IMR-90 (cell line): ENCODE results near the gene YWHAG. TPM values are rescaled to one million over a fixed set of nuclear protein-coding genes. Genes with fewer than 3 reads are reported as not detected.

ENCODE experiments used
- ATAC-seq: fragments of 200-7000 bp; cut with Tn5 transposase; 2 replicates; pipeline ENCODE4 v1.9.1; 2020; ENCODE audit warnings: low read depth, mild to moderate bottlenecking, moderate library complexity
- BruUV-seq: library from RNA; stranded (reverse); fragments of 400-500 nt; replicated peaks from 2 replicates; lab custom pipeline; 2021; lab: Mats Ljungman, UMichigan
- CTCF ChIA-PET: fragments of 300-600 bp; formaldehyde crosslinking; extraction: SDS; loops from one replicate; lab custom pipeline; 2021; ENCODE audit warnings: antibody characterized with exemption; lab: Yijun Ruan, JAX
- POLR2A ChIA-PET: fragments of 300-600 bp; sonication (Branson Sonifier 250); formaldehyde crosslinking; loops from one replicate; lab custom pipeline; 2022; ENCODE audit warnings: antibody characterized with exemption; ENCODE audit not compliant: unreplicated experiment; lab: Charles Lee
- DNase-seq: peaks from one replicate; pipeline ENCODE4 v3.0.0; 2013
- H2AFZ ChIP-seq: replicated peaks from 2 replicates; pipeline ENCODE3; 2013; ENCODE audit warnings: low read length, mild to moderate bottlenecking; ENCODE audit not compliant: poor library complexity
- H2AK5ac ChIP-seq: 2 replicates; pipeline ENCODE4 v1.6.1; 2013; ENCODE audit warnings: low read depth, low read length, inconsistent platforms
- H2AK9ac ChIP-seq: replicated peaks from 2 replicates; pipeline ENCODE3; 2013; ENCODE audit warnings: mild to moderate bottlenecking, low read depth, low read length, moderate library complexity; ENCODE audit not compliant: poor library complexity
- H2BK120ac ChIP-seq: 2 replicates; pipeline ENCODE4 v1.6.1; 2013; ENCODE audit warnings: low read depth, low read length, inconsistent platforms
- H2BK15ac ChIP-seq: 3 replicates; pipeline ENCODE4 v1.6.1; 2013; ENCODE audit warnings: low read depth, low read length, inconsistent platforms
- H2BK20ac ChIP-seq: 2 replicates; pipeline ENCODE4 v1.6.1; 2013; ENCODE audit warnings: low read depth, mild to moderate bottlenecking, inconsistent platforms, low read length, moderate library complexity
- H2BK5ac ChIP-seq: 2 replicates; pipeline ENCODE4 v1.6.1; 2013; ENCODE audit warnings: mild to moderate bottlenecking, low read depth, low read length, inconsistent platforms; ENCODE audit not compliant: poor library complexity, severe bottlenecking
- H3K14ac ChIP-seq: replicated peaks from 2 replicates; pipeline ENCODE4 v1.6.1; 2013; ENCODE audit warnings: low read depth, low read length, inconsistent platforms
- H3K18ac ChIP-seq: 2 replicates; pipeline ENCODE4 v1.6.1; 2013; ENCODE audit warnings: low read depth, low read length, control low read depth
- H3K23ac ChIP-seq: 2 replicates; pipeline ENCODE4 v1.6.1; 2013; ENCODE audit warnings: low read depth, low read length, inconsistent platforms
- H3K27ac ChIP-seq: 2 replicates; pipeline ENCODE4 v1.5.1; 2013; ENCODE audit warnings: mild to moderate bottlenecking, control low read depth, low read length; ENCODE audit not compliant: insufficient read depth
- H3K27me3 ChIP-seq: 2 replicates; pipeline ENCODE4 v1.6.1; 2013; ENCODE audit warnings: low read length; ENCODE audit not compliant: control insufficient read depth, insufficient read depth
- H3K36me3 ChIP-seq: 2 replicates; pipeline ENCODE4 v1.6.1; 2013; ENCODE audit warnings: low read length, mixed read lengths; ENCODE audit not compliant: control insufficient read depth, insufficient read depth
- H3K4ac ChIP-seq: 2 replicates; pipeline ENCODE4 v1.6.1; 2013; ENCODE audit warnings: low read depth, low read length, inconsistent platforms
- H3K4me1 ChIP-seq: 2 replicates; pipeline ENCODE4 v1.6.1; 2013; ENCODE audit warnings: low read length, mixed read lengths; ENCODE audit not compliant: control insufficient read depth, insufficient read depth
- H3K4me2 ChIP-seq: 2 replicates; pipeline ENCODE4 v1.6.1; 2013; ENCODE audit warnings: low read depth, mild to moderate bottlenecking, control low read depth, low read length, moderate library complexity
- H3K4me3 ChIP-seq: 2 replicates; pipeline ENCODE4 v1.5.1; 2013; ENCODE audit warnings: low read depth, mild to moderate bottlenecking, control low read depth, low read length, moderate library complexity; ENCODE audit not compliant: insufficient read depth
- H3K56ac ChIP-seq: 2 replicates; pipeline ENCODE4 v1.6.1; 2013; ENCODE audit warnings: low read length, inconsistent platforms; ENCODE audit not compliant: insufficient read depth; ENCODE audit errors: extremely low read depth
- H3K79me1 ChIP-seq, 2 experiments: 2 replicates each; pipeline ENCODE4 v1.6.1; 2013; ENCODE audit warnings: low read length in 2 of 2, inconsistent platforms in 1 of 2, low read depth in 1 of 2
- H3K9ac ChIP-seq: 2 replicates; pipeline ENCODE4 v1.6.1; 2013; ENCODE audit warnings: low read depth, low read length, control low read depth
- H3K9me1 ChIP-seq: 2 replicates; pipeline ENCODE4 v1.6.1; 2013; ENCODE audit warnings: low read length, inconsistent platforms; ENCODE audit not compliant: insufficient read depth
- H3K9me3 ChIP-seq: 2 replicates; pipeline ENCODE4 v1.6.1; 2013; ENCODE audit warnings: low read length; ENCODE audit not compliant: control insufficient read depth, insufficient read depth
- H4K20me1 ChIP-seq: 2 replicates; pipeline ENCODE4 v1.6.1; 2013; ENCODE audit warnings: low read length, inconsistent platforms; ENCODE audit not compliant: insufficient read depth
- H4K5ac ChIP-seq: 2 replicates; pipeline ENCODE4 v1.6.1; 2013; ENCODE audit warnings: mild to moderate bottlenecking, low read depth, low read length, control low read depth
- H4K8ac ChIP-seq, 2 experiments: 2 replicates each; pipeline ENCODE4 v1.6.1; 2013; ENCODE audit warnings: low read depth in 2 of 2, low read length in 2 of 2, control low read depth in 1 of 2, inconsistent platforms in 1 of 2
- H4K91ac ChIP-seq: 2 replicates; pipeline ENCODE4 v1.6.1; 2013; ENCODE audit warnings: low read depth, low read length, inconsistent platforms; ENCODE audit not compliant: insufficient read depth
- CHD1 ChIP-seq: IDR thresholded peaks from 2 replicates; pipeline ENCODE4 v1.6.1; 2012; ENCODE audit warnings: low read depth, low read length, improper control_type of control experiment
- CTCF ChIP-seq: conservative IDR thresholded peaks from 2 replicates; pipeline ENCODE4 v1.5.1; 2012; ENCODE audit warnings: mild to moderate bottlenecking, low read depth, low read length, improper control_type of control experiment
- ELK1 ChIP-seq: fragments of 150-350 bp; IDR thresholded peaks from 2 replicates; pipeline ENCODE4 v1.6.1; 2016; ENCODE audit warnings: low read depth, mild to moderate bottlenecking, low read length, moderate library complexity, borderline replicate concordance
- FOS ChIP-seq: fragments of 150-350 bp; IDR thresholded peaks from 2 replicates; pipeline ENCODE4 v1.6.1; 2016; ENCODE audit warnings: low read depth, low read length
- MXI1 ChIP-seq: IDR thresholded peaks from 2 replicates; pipeline ENCODE4 v1.6.1; 2012; ENCODE audit warnings: low read depth, mild to moderate bottlenecking, low read length, moderate library complexity, borderline replicate concordance
- RAD21 ChIP-seq: IDR thresholded peaks from 2 replicates; pipeline ENCODE4 v1.6.1; 2012; ENCODE audit warnings: low read length, improper control_type of control experiment
- RFX5 ChIP-seq: IDR thresholded peaks from 2 replicates; pipeline ENCODE4 v1.8.0; 2012; ENCODE audit warnings: low read depth, mild to moderate bottlenecking, low read length, moderate library complexity
- SMC3 ChIP-seq: fragments of 150-350 bp; IDR thresholded peaks from 2 replicates; pipeline ENCODE4 v1.6.1; 2016; ENCODE audit warnings: low read depth, mild to moderate bottlenecking, antibody characterized with exemption, low read length, moderate library complexity
- USF2 ChIP-seq: fragments of 150-350 bp; IDR thresholded peaks from 2 replicates; pipeline ENCODE4 v1.6.1; 2017; ENCODE audit warnings: mild to moderate bottlenecking, antibody characterized with exemption, low read length, low read depth
- WGBS, 2 experiments: methylation state at CpG; one replicate each; pipeline versions ENCODE4 v1.1.5 to v1.1.7; 2013; ENCODE audit warnings: missing lambda C conversion rate in 2 of 2; ENCODE audit not compliant: insufficient read length in 1 of 2; ENCODE audit errors: extremely low coverage in 2 of 2; 5-methylcytosine and 5-hydroxymethylcytosine counted together
- dilution Hi-C: fragments of 300-500 bp; cut with HindIII; formaldehyde crosslinking; loops from one replicate; pipeline ENCODE4 v1.14.3; 2018; ENCODE audit warnings: low sequenced_read_pairs; ENCODE audit not compliant: unreplicated experiment
- in situ Hi-C: fragments of 300-500 bp; cut with MboI; formaldehyde crosslinking; loops from 3 replicates; pipeline ENCODE4 v1.14.3; 2019; ENCODE audit warnings: low sequenced_read_pairs, inconsistent platforms, mixed read lengths
- intact Hi-C: fragments of 100-400 bp; cut with micrococcal nuclease; formaldehyde crosslinking; loops from 2 replicates; pipeline ENCODE4 v1.10.0; 2022
- polyA plus RNA-seq, 3 experiments: library from polyadenylated mRNA; depleted of rRNA; stranded (reverse); fragments of >200 nt; gene quantifications; 2 replicates each; pipeline ENCODE4 v1.2.3, GENCODE V29; 2012; ENCODE audit warnings: low replicate concordance in 1 of 3
- total RNA-seq: library from RNA; depleted of rRNA; stranded (reverse); fragments of >200 nt; gene quantifications from 2 replicates; pipeline ENCODE4 v1.2.3, GENCODE V29; 2012

YWHAG gene
- total and polyA plus RNA-seq, 2 of the 4 experiments (the other 2 are of a cell fraction): 40.1 to 64.9 TPM

- Histone ChIP-seq H4K5ac (no peak overlapping the region), H3K9me1 (peaks cover 36% of the 10 kb centered on the region), H3K18ac (no peak overlapping the region), H3K36me3 (peaks cover 43% of the 10 kb centered on the region), H3K56ac (no peak overlapping the region), H2AK9ac (no peak overlapping the region), H4K8ac (no peak overlapping the region), H3K9me3 (no peaks in the 10 kb centered on the region), H3K4me2 (peak overlapping the region; percentile 56; the same call in 1 of the 2 replicates), H2AFZ (no peak overlapping the region), H3K9ac (no peak overlapping the region), H3K27me3 (no peaks in the 10 kb centered on the region), H4K91ac (no peak overlapping the region), H3K23ac (no peak overlapping the region), H2BK20ac (no peak overlapping the region), H2AK5ac (no peak overlapping the region), H3K4me3 (no peak overlapping the region), H2BK120ac (no peak overlapping the region), H3K14ac (no peak overlapping the region), H2BK5ac (peak overlapping the region; percentile 57), H3K4ac (no peak overlapping the region), H4K20me1 (peaks cover 98% of the 10 kb centered on the region), H2BK15ac (no peak overlapping the region), H3K4me1 (peaks cover 20% of the 10 kb centered on the region), H3K79me1 (peaks cover 16 to 84% of the 10 kb centered on the region in 2 experiments; a peak in 3 of 4 replicates), H3K27ac (peak overlapping the region; percentile 65; the same call in 1 of the 2 replicates)
- in situ Hi-C loops: no loop called here
- BruUV-seq: no TSS peak
- CTCF ChIA-PET: no interaction called here
- intact Hi-C loops: no loop called here
- dilution Hi-C loops: no loop called here
- no peak for ATAC-seq
- POLR2A ChIA-PET: no interaction called here
- TF ChIP-seq RAD21 (no peak), ELK1 (no peak), RFX5 (no peak), CHD1 (no peak), USF2 (no peak), SMC3 (no peak), FOS (no peak), MXI1 (no peak), CTCF (no peak)
- DNase-seq: no peak
- 95% methylated on average over 2 of the region's 5 CpGs; no CpG with 5 or more reads in 1 of the 2 experiments for WGBS, 2 experiments
Measured at GRCh38 chr7:76342222-76342621, 16.6 kb downstream of the YWHAG start.
